ENCODE results near the gene PUM2.

Gene PUM2

DNA sequence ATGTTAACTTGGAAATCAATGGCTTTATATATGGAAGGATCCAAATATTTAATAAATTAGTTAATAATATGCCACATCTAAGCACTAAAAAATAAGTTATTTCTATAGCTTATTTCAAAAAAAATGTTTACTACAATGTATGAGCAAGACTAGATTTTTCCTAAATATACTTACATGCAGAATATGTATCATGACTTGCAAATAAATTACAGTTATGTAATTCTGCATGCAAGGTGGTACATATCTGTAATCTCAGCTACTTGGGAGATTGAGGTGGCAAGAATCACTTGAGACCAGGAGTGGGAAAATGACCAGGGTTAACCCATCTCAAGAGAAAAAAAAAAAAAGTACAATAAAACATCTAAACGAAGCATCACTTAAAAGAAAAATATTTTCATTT lies 11.6 kb downstream of the PUM2 start:
- no peak for DNase-seq (ENCODE audit: low spot score)

GRCh38 chr2:20334605-20335203 lies 15.9 kb downstream of the PUM2 start:
- DNase-seq (ENCODE audit: low spot score) = no peak

DNA sequence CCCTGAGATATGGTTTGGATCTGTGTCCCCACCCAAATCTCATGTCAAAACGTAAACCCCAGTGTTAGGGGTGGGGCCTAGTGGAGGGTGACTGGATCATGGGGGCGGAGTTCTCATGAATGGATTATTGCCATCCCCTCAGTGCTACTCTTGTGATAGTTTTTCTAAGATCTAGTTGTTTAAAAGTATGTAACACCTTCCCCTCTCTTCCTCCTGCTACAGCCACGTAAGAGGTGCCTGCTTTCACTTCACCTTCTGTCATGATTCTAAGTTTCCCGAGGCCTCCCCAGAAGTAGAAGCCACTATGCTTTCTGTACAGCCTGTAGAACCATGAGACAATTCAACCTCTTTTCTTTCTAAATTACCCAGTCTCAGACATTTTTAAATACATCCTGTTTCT lies 16.9 kb downstream of the PUM2 start:
- DNase-seq (ENCODE audit: low spot score) = no peak

DNA sequence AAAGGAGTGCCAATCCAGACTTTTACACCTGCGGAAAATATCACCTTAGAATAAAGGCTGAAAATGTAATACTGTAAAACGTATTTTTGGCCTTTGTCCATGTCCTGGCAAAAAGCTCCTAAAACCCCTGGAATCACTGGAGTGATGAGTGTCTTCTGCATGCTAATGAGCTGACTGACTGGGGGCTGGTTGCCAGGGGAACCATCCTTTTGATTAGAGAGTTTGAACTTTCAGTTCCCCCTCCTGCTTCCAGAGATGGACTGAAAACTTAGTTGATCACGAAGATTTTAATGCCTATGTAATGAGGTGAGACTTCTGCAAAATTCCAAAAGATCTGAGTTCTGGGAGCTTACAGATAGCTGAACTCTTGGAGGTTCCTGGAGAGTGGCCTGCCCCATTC lies 20.5 kb downstream of the PUM2 start:
- no peak for DNase-seq (ENCODE audit: low spot score)

- no peak for DNase-seq (ENCODE audit: low spot score)
Observed at GRCh38 chr2:20327370-20327769, 23.3 kb downstream of the PUM2 start.

DNA sequence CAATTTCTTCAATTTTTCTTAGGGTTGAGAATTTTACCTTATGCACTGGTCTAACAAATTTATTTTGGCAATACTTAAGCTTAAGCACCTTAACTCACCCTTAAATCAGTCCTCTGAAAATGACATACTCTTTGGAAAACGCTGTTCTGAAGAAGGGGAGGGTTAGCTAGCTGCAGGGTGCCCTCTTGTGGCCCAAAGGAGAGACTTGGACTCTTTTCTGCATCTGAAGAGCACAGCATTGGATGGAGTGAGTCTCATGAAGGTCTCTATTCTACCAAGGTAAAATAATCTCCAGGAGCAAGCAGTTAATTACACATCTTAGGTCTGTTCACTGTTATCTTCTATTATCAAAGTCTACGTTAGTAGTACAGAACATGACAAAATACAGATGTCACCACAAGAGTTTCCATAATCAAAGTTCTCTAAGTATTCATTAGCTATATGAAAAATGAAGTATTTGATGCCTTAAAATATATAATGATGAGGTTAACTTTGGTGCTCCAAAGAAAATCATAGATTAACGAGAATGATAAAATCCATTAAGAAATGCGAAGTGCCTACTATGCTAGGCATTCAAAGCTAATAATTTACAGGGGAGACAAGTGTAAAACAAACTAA lies 24.4 kb downstream of the PUM2 start:
- DNase-seq (ENCODE audit: low spot score) = peak; percentile 84

GRCh38 chr2:20322527-20323300 lies 27.9 kb downstream of the PUM2 start:
- no peak for DNase-seq (ENCODE audit: low spot score)

GRCh38 chr2:20317690-20318089 lies 33.0 kb downstream of the PUM2 start:
- DNase-seq (ENCODE audit: low spot score) = no peak

- no peak for DNase-seq (ENCODE audit: low spot score)
Observed at GRCh38 chr2:20317197-20317596, 33.4 kb downstream of the PUM2 start.

- no peak for DNase-seq (ENCODE audit: low spot score)
Observed at GRCh38 chr2:20314562-20315501, 35.8 kb downstream of the PUM2 start.

GRCh38 chr2:20313659-20314058 lies 37.0 kb downstream of the PUM2 start:
- DNase-seq (ENCODE audit: low spot score) = no peak

- no peak for DNase-seq (ENCODE audit: low spot score)
Observed at GRCh38 chr2:20309001-20309400, 41.6 kb downstream of the PUM2 start.

DNA sequence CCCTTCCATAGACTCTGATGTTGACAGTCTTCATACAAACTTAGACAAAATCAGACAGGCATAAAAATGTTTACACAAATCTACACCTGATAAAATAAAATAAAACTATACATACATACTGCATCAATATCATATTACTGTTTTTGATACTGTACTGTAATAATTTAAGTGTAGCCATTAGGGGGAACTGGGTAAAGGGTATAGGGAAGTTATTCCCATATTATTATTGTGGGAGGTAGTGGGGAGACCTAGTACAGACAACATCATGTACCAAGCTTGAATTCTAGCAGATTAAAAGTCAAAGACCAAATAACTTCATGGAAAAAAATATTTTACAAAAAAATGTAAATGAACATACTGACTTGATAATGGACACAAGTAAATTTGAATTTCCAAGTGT lies 43.3 kb downstream of the PUM2 start:
- no peak for DNase-seq (ENCODE audit: low spot score)

- no peak for DNase-seq (ENCODE audit: low spot score)
Observed at GRCh38 chr2:20304411-20304810, 46.2 kb downstream of the PUM2 start.

- DNase-seq (ENCODE audit: low spot score) = no peak
Observed at GRCh38 chr2:20303966-20304365, 46.7 kb downstream of the PUM2 start.

DNA sequence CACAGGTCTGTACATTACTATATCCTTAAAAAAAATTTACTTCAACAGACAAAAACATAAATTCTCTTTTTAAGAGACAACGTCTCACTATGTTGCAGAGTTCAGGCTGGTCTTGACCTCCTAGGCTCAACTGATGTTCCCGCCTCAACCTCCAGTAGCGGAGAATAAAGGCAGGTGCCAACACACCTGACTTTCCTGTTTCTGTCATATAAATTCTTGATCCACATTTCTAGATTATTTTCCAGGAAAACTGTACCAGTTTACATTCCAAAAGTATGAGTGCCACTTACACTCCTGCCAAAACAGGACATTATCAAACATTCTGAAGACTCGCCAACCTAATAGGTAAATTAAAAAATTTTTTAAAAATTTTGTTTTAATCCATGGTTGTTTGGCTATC lies 48.6 kb downstream of the PUM2 start:
- DNase-seq (ENCODE audit: low spot score) = no peak

DNA sequence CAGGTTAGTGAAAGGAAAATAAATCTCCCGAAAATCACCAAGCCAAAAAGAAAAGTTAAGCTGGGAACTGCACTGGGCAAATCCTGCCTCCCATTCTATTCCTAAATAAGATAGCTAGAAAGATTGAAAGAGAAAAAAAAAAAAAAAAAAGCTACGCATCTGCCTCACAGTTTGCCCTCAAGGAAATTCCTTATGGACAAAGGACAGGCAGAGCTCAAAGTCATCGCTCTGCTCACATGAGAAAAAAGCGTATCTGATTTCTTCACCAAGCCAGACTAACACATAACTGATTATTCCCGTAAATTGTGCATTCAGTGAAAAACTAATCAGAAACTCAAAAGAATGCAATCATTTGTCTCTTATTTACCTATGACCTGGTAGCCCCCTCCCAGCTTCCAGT lies 50.0 kb downstream of the PUM2 start:
- no peak for DNase-seq (ENCODE audit: low spot score)

DNA sequence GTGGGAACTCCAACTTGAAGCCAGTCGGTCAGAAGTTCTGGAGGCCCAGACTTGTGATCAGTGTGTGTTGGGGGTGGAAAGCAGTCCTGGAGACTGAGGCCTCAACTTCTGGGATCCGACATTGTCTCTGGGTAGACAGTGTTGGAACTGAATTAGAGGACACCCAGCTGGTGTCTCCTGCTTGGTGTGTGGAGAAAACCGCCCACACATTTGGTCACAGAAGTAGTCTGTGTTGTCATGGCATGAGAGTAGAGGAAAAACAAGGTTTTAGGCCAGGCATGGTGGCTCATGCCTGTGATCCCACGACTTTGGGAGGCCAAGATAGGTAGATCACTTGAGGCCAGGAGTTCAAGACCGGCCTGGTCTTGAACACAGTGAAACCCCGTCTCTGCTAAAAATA lies 51.5 kb downstream of the PUM2 start:
- DNase-seq (ENCODE audit: low spot score) = no peak

- no peak for DNase-seq (ENCODE audit: low spot score)
Observed at GRCh38 chr2:20294231-20294630, 56.4 kb downstream of the PUM2 start.

DNA sequence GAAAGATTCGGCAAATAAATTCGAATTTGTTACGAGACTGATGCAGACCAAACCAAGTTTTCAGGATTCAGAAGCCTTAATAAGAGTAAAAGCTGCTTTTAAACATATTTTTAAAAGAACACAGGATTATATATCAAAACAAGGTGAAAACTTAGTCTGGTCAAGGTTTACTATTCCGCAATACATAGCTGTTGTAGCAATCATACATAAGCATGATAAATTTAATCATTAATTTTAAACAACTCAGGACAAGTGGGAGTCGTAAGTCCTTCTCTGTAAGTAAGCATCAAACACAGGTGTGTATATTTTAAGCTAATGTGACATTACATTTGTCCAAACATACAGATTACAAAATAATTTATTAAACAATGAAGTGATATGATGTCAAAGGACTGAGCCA lies 57.7 kb downstream of the PUM2 start:
- DNase-seq (ENCODE audit: low spot score) = no peak

DNA sequence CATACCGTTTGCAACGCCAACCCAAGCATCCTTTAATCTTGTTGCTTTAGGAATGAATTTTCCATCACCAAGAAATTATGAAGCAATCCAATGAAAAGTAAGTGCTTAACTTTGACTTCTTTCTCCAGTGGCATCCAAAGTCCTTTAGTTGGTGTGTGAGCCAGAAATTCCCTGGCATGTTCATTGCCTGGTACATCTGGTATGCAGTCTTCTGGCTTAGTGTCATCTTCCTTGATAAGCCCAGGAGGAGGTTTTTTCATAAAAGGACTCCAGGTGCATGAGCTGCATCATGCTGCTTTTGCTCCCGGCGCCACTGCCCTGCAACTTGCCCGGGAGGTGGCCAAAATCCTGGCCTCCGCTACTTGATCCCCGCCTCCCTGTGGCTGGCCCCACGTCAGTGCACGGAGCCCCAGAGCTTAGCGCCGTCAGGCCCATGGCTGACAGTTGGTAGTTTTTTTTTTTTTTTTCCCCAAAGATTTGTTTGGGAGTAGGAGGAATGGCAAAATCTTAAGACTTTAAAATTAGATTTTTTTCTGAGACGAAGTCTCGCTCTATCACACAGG lies 58.7 kb downstream of the PUM2 start:
- peak; percentile 50 for DNase-seq (ENCODE audit: low spot score)

DNA sequence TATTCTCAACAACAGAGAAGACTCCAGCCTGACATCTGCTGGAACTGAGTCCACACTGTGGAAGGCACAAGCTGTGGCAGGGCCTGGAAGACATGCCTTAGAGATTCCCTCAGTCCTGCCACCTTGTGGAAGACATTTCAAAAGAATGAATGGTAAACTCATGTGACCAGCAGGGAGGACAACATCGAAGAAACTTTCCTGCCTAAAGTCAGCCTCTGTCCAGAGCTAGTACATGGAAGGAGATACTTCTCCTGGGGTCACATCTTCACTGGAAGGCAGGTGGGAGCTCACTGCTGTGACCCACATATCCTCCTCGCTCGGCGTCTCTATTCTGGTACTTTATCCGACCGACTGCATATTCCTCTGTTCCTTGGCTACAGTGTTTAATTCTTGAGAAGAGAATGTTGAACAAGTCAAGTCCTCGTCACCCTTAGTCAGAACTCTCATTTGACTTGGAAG lies 59.5 kb downstream of the PUM2 start:
- peak; percentile 87 for DNase-seq (ENCODE audit: low spot score)

All from cerebellar cortex (tissue), 1 donor.